ENCODE results near the gene GIMD1. TPM values are rescaled to one million over a fixed set of nuclear protein-coding genes. Genes with fewer than 3 reads are reported as not detected.

GIMD1 gene
- polyA plus RNA-seq, 3 donors: not detected

- no peak for DNase-seq
- intact Hi-C loops (cut with micrococcal nuclease): no loop called here
- Mint-ChIP-seq H3K27ac (no peak overlapping the region), H3K4me3 (no peak overlapping the region), H3K9me3 (peaks cover 0 to 10% (median 5%) of the 10 kb centered on the region in 7 donors), H3K4me1 (no peaks in the 10 kb centered on the region), H3K27me3 (ENCODE audit: low read depth in 3 of 3) (peaks cover 2 to 3% (median 2%) of the 10 kb centered on the region in 3 donors), H3K36me3 (no peaks in the 10 kb centered on the region)
- Histone ChIP-seq H3K27me3 (ENCODE audit: control insufficient read depth in 2 of 2, insufficient read depth in 2 of 2, low read length in 2 of 2) (no peaks in the 10 kb centered on the region), H3K9me3 (replicated peaks in 1 of 2; ENCODE audit: control insufficient read depth in 1 of 2, insufficient read depth in 1 of 2, low read length in 2 of 2) (peaks cover 0 to 15% of the 10 kb centered on the region in 2 donors), H3K4me2 (replicated peaks; ENCODE audit: extremely low read depth, low read length, poor library complexity, severe bottlenecking) (no peak overlapping the region), H3K4me1 (ENCODE audit: control insufficient read depth in 1 of 2, insufficient read depth in 2 of 2, low read length in 2 of 2) (no peaks in the 10 kb centered on the region), H3K79me2 (ENCODE audit: insufficient read depth, low read length) (no peaks in the 10 kb centered on the region), H3K27ac (ENCODE audit: low read depth in 1 of 2, low read length in 2 of 2) (no peak overlapping the region), H4K20me1 (ENCODE audit: insufficient read depth, low read length) (no peaks in the 10 kb centered on the region), H2AFZ (ENCODE audit: insufficient read depth, low read depth, low read length, poor library complexity, severe bottlenecking) (no peak overlapping the region), H3K4me3 (replicated peaks in 1 of 3; ENCODE audit: low read depth in 2 of 3, low read length in 3 of 3) (no peak overlapping the region), H3K36me3 (replicated peaks in 1 of 2; ENCODE audit: control insufficient read depth in 1 of 2, insufficient read depth in 2 of 2, low read length in 2 of 2) (no peaks in the 10 kb centered on the region), H3K9ac (ENCODE audit: insufficient read depth, low read length, poor library complexity, severe bottlenecking) (no peak overlapping the region)
- WGBS (ENCODE audit: insufficient coverage): 100% methylated on average over 2 of the region's 3 CpGs
- TF ChIP-seq CTCF (IDR thresholded peaks at IDR 0.05): no peak
Observed at GRCh38 chr4:106384878-106385277, 16.3 kb upstream of the GIMD1 start.

- no peak overlapping the region for H3K4me3 Mint-ChIP-seq
- no peak for DNase-seq
- Histone ChIP-seq H3K27ac (ENCODE audit: low read depth in 1 of 2, low read length in 2 of 2) (no peak overlapping the region), H3K4me1 (ENCODE audit: control insufficient read depth in 1 of 2, insufficient read depth in 2 of 2, low read length in 2 of 2) (no peaks in the 10 kb centered on the region), H2AFZ (ENCODE audit: insufficient read depth, low read depth, low read length, poor library complexity, severe bottlenecking) (no peak overlapping the region), H3K79me2 (ENCODE audit: insufficient read depth, low read length) (no peaks in the 10 kb centered on the region), H4K20me1 (ENCODE audit: insufficient read depth, low read length) (no peaks in the 10 kb centered on the region), H3K9me3 (replicated peaks in 1 of 2; ENCODE audit: control insufficient read depth in 1 of 2, insufficient read depth in 1 of 2, low read length in 2 of 2) (peaks cover 0 to 5% of the 10 kb centered on the region in 2 donors), H3K4me3 (replicated peaks in 1 of 3; ENCODE audit: low read depth in 2 of 3, low read length in 3 of 3) (no peak overlapping the region), H3K9ac (ENCODE audit: insufficient read depth, low read length, poor library complexity, severe bottlenecking) (no peak overlapping the region), H3K27me3 (ENCODE audit: control insufficient read depth in 2 of 2, insufficient read depth in 2 of 2, low read length in 2 of 2) (no peaks in the 10 kb centered on the region), H3K36me3 (replicated peaks in 1 of 2; ENCODE audit: control insufficient read depth in 1 of 2, insufficient read depth in 2 of 2, low read length in 2 of 2) (no peaks in the 10 kb centered on the region), H3K4me2 (replicated peaks; ENCODE audit: extremely low read depth, low read length, poor library complexity, severe bottlenecking) (no peak overlapping the region)
- intact Hi-C loops (cut with micrococcal nuclease): no loop called here
- TF ChIP-seq CTCF (IDR thresholded peaks at IDR 0.05): no peak
- H3K27me3 Mint-ChIP-seq (ENCODE audit: low read depth in 3 of 3): peaks cover 2 to 3% (median 2%) of the 10 kb centered on the region in 3 donors
- H3K9me3 Mint-ChIP-seq: peaks cover 0 to 2% (median 0%) of the 10 kb centered on the region in 7 donors
- H3K27ac Mint-ChIP-seq: no peak overlapping the region
- H3K36me3 Mint-ChIP-seq: no peaks in the 10 kb centered on the region
- H3K4me1 Mint-ChIP-seq: no peaks in the 10 kb centered on the region
Observed at GRCh38 chr4:106380179-106380578, 11.6 kb upstream of the GIMD1 start.

All from CD14-positive monocyte (primary cell).